GM15510 (cell line): ENCODE data around the gene LOXL4.

Source experiments
- POLR2A ChIP-seq: IDR thresholded peaks from 3 replicates; pipeline ENCODE4 v1.6.1; 2011; ENCODE audit warnings: borderline replicate concordance; ENCODE audit not compliant: insufficient read length; ENCODE audit errors: extremely low read depth

The LOXL4 gene

GRCh38 chr10:98262571-98262970 is 5.4 kb downstream of the LOXL4 start:
- TF ChIP-seq POLR2A = no peak

- TF ChIP-seq POLR2A = no peak
Measured at GRCh38 chr10:98261436-98262277, 6.3 kb downstream of the LOXL4 start.

DNA sequence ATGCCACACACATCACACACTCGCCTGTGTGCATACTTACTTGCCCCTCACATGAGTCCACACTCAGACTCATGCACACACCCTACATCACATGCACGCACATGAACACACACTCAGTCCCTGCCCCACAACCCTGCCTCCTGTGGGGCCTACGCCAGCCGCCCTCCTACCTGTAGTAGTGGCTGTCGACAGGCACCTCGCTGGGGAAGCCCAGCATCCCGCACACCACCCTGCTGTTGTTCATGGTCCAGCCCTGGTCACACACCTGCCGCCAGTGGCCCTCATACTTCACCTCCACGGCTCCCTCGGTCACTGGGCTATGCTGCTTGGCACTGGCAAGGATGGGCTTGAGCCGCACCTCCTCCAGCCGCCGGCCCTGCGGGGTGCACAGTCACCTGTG is 7.2 kb downstream of the LOXL4 start:
- TF ChIP-seq POLR2A = no peak

- no peak for TF ChIP-seq POLR2A
Measured at GRCh38 chr10:98260350-98260749, 7.6 kb downstream of the LOXL4 start.

DNA sequence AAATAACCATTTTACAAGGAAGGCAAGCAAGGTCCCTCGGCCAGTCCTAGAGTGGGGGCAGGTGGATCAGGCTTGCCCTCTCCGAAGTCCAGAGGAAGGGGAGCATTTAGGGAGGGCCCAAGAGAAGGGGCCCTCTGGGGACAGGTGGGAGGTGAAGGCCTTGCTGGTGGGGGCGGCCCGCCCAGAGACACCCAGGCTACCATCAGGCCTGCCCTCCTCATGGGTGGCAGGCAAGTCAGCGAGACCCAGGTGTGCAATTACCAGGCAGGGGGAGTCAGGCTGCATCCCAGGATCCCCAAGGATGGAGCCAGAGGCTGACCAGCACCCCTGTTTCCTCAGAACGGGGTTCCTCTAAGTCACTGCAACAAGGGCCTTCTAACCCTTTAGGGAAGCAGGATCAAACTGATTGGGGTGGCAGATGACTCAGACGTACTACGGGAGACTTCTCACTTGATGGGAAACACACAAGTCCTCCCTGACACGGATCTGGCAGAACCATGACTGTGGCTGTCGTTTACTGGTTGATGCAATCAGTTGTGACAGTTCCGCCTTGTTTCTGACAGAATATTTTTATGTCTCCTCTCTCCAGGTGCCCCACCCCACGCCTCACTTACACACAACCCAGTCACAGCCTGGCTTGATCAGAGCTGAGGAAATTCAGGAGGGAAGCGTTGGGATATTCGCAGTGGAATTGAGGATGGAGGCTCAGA is 8.2 kb downstream of the LOXL4 start:
- no peak for TF ChIP-seq POLR2A

GRCh38 chr10:98258683-98259454 is 9.1 kb downstream of the LOXL4 start:
- no peak for TF ChIP-seq POLR2A

DNA sequence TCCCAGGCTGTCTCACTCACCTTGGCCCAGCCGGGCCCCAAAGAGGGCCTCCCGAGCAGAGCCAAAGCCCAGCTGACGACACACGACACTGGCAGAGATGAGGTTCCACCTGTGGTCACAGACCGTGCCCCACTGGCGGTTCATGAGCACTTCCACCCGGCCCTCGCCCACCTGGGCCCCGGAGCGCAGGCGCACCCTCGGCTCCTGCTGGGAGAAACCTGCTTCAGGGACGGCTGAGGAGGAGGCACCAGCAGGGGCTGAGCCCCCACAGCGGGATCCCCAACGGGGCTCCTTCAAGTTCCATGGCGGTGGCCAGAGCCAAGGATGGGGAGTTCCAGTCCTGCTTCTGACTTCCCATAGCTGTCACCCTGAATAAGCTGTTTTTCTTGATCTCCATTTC is 10.0 kb downstream of the LOXL4 start:
- TF ChIP-seq POLR2A = no peak

DNA sequence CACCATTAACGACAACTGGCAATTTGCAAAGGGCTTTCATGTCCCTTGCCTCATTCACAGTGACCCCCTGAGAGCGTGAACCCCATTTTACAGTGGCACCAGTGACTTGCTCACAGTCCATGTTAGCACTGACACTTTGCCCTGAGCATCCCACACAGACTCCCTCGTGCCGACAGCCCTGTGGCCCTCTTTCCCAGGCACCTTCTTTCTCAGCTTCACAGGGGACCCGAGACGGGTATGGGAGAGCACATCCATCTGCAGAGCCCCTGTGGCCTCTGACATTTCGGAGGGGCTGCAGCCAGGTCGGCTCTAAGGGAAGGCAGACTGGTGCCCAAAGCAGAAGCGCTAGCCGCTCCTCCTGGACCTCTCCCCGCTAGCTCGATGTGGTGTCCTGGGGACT is 10.8 kb downstream of the LOXL4 start:
- no peak for TF ChIP-seq POLR2A

DNA sequence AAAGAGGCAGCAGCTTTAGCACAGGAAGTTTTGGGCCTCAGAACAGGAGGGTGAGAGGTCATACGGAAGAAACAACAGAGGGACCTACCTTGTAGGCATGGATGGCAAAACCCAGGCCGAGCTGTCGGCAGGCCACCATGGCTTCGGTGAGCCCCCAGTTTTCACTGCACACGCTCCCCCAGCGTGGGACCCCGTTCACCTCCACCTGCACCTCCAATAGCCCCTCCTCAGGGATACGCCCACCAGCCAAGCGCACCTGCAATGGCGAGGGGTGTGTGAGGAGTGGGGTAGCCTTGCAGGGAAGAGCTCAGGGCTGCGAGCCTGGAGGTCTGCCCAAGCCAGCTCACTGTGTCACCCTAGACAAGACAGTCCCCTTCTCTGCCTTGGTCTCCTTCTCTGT is 11.3 kb downstream of the LOXL4 start:
- TF ChIP-seq POLR2A = no peak

DNA sequence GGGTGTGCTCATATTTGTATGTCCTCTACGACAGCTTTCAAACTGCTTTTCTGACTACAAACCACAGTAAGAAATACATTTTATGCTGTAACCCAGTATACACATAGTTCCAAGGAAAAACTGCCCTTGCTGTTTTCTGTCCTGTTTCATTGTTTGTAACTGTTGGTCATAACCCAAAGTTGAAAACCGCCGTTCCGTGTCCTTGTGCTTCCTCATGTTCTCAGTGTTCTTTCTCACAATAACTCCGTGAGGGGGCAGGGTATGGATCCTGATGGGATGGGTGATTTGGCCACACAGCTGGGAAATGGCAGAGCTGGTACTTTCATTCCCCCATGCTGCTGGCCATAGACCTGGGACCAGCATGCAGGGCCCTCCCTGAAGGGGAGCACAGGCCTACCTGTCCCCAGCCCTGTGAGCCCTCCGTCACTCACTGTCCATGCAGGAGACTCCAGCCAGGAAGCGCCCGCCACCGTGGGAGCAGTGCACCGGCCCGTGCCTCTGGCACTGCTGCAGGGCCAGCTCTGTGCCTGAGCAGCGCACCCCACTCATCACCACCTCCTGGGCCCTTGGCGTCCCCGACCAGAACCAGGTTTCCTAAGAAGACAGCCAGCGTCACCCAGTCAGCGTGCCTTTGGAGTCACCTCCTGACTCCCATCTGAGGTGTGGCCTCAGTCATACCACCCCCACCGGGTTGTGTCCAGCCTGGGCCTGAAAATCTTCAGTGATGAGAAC is 12.7 kb downstream of the LOXL4 start:
- TF ChIP-seq POLR2A = no peak

GRCh38 chr10:98254234-98254974 is 13.6 kb downstream of the LOXL4 start:
- no peak for TF ChIP-seq POLR2A

GRCh38 chr10:98253499-98253898 is 14.5 kb downstream of the LOXL4 start:
- no peak for TF ChIP-seq POLR2A

DNA sequence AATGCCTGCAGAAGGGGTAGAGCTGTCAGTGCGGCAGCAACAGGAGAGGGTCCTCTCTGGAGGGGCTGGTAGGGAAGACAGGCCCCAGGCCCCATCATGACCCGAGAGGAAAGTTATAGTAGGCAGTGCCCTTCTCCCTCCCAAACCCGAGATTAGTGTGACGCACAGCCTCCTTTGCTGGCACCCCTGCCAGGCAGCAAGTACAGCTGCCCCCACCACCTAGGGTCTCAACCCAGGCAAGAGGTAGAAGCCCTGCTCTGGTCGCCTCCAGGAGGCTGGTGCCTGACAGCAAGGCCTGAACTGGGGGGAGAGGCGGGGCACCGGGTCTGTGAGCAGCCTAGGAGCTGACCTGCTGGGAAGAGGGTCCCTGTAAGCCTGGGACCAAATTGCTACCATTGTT is 15.5 kb downstream of the LOXL4 start:
- TF ChIP-seq POLR2A = no peak

DNA sequence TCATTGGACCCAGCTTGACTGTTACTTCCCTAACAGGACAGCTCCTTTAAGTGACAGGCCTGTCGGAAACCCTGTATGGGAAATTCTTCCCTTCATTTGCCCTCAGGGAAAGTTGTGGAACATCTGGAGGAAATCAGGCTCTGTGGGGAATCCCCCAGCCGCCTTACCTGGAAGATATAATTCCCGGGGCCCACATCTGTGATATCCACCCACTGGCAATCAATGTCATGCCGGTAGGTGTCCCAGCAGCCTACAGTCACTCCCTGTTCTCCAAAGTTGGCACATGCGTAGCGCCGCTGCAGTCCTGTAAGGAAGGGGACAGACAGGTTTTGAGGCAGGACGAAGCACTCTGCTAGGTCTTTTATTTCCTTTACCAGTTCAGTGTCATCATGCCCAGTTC is 16.6 kb downstream of the LOXL4 start:
- no peak for TF ChIP-seq POLR2A
